Stimulated activated CD8-positive, alpha-beta memory T cell treated with anti-CD3 and anti-CD28 coated beads, Interleukin-12 subunit alpha, Interleukin-12 subunit beta, amount 100 ng/mL, for 4 hours (primary cell): ENCODE data around the gene MZT1.

Experiments
- DNase-seq: peaks from one replicate; pipeline ENCODE4 v3.0.0-alpha.2; 2020; ENCODE audit warnings: low read depth

MZT1 gene

DNA sequence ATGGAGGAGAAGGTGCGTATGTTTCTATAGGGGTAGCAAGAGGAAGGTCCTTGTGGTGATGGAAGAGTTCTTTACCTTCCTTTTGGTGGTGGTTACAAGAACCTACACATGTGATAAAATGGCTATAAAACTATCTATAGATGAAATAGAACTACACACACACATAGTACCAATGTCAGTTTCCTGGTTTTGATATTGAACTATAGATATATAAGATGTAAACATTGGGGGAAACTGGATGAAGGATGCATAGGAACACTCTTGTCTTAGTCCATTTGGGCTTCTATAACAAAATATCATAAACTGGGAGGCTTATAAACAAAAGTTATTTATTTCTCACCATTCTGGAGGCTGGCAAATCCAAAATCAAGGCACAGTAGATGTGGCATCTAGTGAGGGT, 47.1 kb downstream of the MZT1 start:
- no peak for DNase-seq

DNA sequence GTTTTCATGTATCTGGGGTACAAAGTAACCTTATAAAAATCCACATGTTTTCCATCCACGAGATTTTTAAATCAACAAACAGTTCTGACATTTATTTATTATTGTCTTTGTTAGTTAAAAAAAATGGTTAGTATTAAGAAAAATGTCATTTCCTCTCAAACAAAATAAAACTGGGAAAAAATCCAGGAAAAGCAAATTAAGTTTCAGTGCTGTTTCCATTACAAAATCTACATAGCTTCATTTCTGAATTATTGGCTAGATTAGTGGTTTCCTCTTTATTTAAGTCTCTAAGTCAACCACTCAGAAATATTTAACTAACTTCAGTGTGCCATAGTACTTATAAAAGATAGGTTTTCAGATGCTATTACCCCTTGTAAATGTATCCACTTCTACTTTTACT, 49.1 kb downstream of the MZT1 start:
- DNase-seq: no peak

DNA sequence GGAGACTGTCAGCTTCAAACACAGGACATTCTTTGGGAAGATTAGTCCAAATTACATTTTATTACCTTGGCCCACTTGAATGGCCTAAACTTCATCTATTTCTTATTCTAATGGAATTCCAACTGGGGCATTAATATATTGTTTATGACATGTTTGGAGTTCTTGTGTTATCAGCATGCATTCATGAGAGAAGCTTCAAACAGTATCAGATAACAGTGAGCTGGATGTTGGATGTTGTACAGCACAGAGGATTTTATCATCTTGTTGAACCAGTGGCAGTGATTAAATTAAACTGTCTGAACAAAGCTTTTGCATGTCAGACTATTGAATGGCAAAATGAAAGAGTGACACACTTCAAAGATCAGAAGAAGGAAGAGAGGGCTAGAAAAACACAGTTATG, 50.0 kb downstream of the MZT1 start:
- DNase-seq: no peak

DNA sequence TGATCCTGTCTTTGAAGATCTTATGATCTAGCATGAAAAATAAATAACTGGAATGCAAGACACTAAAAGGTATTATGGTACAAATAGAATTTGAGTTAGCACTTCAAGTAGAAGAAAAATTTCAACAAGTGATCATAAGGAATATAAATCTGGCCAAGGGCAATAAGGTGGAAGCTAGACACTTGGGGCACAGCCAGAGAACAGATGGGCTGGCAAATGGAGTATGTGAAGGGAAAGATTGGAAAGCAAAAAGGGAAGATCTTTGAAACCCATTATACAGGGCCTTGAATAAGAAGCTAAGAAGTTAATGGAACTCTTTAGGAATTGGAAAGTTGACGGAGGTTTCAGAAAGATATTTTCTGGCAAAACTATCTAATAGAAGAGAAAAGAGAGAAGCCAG, 61.0 kb downstream of the MZT1 start:
- DNase-seq: no peak

GRCh38 chr13:72662548-72662947, 64.9 kb downstream of the MZT1 start:
- no peak for DNase-seq
